GOT3 (cell line): ENCODE measurements around the gene PRRG4.
"Not testable (repeated sequence)": the region's sequence is repeated elsewhere in the genome, so short reads cannot be mapped to it uniquely, and the experiment has no call there.

ENCODE experiments used
- DNase-seq: peaks from one replicate; lab custom pipeline; 2025; ENCODE audit warnings: mixed read lengths; lab: John Stamatoyannopoulos, UW

PRRG4 gene

DNA sequence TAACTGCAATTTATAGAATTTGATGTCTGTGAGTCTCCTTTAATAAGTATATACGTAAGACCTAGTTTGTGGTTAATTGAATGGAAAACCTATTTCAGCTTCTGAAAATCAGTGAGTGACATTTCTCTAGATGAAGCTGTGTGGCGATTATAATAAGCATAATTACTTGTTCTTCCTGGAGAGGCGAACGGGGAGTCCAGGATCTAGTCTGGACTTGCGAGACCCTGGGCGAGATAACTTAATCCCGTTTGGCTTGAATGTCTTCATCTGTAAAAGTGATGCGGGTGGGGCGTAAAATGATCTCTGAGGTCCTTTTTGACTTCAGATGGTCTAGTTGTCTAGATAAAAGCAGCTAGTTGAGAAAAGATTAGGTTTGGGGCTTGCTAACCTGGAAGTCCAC, 1.1 kb downstream of the PRRG4 start:
- DNase-seq = no peak

DNA sequence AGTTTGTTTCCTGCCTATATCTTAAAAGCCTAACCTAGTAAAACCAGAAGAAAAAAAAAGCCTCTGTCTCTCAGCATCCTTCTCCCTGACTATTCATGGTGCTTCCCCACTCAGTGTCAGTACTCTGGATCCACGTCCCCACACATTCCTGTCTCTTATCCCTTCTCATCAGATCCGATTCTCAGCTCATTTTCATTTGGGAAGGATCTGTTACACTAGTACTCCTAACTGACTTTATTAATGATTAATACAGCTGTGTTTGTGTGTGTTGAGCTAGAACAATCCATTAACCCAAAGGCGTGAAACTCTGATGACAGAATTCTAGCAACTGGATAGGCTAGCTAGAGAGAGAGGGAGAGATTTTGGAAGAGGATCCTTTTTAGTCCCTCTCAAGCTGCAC, 1.5 kb downstream of the PRRG4 start:
- no peak for DNase-seq

DNA sequence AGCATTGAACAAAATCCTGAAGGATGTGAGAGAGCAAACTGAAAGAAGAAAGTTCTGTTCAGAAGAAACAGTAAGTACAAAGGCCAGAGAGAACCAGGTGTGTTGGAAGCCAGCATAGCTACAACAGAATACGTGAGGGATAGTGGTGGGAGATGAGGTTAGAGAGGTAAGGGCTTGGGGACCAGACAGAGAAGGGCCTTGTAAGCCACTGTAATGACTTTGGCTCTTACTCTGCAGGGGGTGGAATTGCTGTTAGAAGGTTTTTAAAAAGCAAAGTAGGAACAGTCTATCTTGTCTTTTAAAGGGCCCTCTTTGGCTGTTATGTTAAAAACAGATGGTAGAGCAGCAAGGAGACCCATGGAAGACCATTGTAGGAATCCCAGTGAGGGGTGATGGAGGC, 4.2 kb downstream of the PRRG4 start:
- DNase-seq = no peak

DNA sequence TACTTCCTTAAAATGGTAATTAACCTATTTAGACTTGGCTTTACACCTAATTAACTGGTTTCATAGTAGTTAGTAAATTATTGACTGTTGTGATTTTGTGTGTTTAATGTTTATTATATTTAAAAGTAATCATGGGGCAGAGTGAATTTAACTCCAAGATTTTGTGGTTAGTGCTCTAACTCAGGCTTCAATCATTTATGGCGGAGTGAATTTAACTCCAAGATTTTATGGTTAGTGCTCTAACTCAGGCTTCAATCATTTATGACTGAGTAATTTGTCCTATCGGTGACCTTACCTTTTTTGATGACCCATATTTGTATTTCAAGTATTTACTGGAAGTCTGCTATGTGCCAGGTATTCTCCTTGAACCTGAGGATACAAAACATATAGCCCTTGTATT, 7.2 kb downstream of the PRRG4 start:
- no peak for DNase-seq

DNA sequence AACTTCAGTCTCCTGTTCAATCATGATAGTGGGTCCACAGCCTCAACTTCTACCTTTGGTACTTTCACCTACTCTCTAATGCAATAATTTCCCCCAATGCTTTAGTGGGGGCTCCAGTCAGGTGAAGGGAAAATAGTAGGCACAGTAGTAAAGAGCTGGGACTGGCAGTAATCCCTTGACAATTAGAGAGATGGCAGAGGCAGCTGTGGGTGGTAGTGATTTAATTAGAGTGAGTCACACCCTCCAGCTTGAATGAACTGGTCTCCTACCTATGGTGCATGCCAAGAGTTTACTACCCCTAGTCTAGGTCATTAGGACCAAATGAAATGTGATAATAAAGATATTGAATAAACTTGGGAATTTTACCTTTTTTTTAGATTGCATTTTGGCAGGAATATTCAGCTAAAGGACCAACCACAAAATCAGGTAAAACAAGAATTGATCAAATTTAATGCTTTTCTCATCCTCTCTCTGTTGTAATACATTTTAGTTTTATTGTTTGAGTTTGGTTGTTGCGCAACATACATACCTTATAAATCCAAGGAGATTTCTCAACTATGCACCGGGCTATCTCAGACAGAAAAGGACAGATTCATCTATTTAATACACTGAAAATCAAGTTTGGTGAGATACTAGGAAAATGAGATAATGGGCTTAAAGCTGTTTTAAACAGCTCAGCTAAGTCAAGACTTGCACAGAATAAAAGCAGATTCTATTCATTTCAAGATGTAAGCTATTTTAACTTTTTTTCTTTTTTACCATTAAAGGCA, 9.0 kb downstream of the PRRG4 start:
- DNase-seq = no peak

DNA sequence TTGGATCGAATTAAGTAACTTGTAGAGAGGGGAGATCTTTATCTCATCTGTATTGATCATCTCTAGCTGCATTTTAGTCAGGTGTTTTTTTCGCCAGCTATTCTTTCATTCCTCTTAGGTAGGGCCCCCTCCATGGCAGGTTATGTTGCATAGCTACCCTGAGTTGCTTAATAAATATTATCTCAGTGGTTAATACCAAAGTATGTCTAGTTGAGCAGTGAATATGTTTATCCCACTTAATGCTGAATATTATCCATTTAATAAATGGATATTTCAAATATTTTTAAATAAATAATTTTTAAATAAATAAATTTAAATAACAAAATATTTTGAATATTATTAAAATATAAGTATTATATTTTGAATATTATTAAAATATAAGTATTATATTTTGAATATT, 9.6 kb downstream of the PRRG4 start:
- DNase-seq = no peak

DNA sequence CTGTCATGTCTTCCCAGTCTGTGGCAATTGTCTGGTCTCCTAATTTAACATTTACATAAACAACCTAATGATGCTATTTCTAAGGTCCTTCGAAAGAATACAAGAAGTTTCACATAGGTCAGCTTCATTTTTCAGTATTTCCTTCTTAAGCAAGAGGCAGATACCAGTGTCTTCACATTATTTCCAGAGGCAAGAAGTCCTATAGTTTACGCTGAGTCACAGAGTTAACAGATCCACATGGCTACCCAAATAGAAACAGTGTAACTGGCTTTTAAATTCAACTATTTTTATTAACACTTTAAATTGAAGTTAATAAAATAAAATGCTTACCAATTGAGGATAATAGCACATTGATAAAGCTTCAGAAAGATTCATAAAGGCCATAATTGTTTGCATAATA, 10.9 kb downstream of the PRRG4 start:
- DNase-seq = no peak

DNA sequence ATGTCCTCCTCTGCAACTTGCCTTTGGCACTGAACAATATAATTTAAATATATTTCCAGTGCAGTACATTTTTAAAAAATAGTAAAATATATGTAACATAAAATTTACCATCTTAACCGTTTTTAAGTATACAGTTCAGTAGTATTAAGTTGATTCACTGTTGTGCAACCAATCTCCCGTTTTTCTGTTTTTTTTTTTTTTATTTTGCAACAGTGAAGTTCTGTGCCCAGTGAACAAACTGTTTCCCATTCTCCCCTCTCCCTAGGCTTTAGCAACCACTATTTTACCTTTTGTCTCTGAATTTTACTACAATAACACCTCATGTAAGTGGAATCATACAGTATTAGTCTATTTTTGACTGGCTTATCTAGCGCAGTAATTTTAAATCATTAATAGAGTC, 13.8 kb downstream of the PRRG4 start:
- DNase-seq = no peak

DNA sequence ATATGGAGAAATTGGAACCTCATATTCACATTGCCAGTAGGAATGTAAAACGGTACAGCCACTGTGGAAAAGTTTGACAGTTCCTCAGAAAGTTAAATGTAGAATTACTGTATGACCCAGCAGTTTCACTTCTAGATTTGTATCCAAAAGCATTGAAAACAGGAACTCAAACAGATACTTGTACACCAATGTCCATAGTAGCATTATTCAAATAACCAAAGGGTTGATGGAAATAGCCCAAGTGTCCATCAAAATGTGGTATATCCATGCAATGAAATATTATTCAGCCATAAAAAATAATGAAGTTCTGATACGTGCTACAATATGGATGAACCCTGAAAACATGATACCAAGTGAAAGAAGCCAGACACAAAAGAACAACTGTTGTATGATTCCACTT, 17.8 kb downstream of the PRRG4 start:
- no peak for DNase-seq

DNA sequence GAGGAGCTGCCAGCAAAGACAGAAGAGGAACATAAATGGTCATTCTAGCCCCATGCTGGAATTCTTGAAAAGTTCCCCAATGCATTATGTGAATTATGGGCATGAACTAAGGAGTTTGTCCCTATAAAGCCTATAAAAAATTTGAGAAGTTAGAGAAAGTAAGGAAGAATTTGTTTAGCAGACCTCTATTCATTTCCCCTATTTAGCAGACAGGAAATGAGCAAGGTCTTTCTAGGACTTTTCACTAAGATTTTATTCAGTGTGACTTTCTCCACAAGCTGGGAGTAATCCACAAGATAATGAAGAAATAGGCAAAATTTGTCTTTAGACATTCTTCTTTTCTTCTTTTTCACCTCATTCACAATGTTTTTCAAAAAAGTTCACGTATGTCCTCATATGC, 20.0 kb downstream of the PRRG4 start:
- no peak for DNase-seq

DNA sequence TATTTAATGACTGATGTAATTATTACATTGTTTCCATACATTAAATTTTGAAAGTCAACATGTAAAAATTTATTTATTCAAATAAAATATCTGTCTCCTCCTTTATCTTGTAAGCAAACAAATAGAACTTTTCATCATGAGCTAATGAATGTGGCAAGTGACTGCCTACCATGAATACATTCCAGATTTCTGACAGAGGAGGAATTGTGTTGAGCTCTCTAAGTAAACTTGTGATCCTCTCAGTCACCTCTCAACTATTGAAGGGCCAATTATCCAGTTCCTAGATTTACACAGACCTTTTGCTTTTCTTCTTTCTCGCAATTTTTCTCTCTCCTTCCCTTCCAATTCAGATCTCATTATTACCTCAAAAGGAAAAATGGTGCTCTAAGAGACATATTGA, 21.5 kb downstream of the PRRG4 start:
- no peak for DNase-seq

DNA sequence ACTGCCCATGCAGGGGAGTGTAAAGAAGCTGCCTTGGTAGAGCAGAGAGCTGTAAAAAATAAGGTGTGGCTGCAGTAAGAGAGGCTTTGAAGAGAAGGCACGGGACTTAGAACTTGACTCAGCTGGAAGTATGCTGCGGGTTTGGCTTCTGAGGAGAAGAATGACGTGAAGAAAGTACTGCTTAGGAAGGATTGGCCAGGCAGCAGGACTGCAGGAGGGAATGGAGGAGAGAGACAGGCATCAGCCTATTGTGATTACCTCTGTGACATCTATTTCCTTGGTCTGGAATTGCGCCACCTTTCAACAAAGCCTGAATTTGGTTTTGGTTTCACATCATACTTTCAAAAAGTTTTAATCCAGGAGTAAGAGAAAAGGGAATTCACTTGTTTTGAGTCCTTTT, 22.5 kb downstream of the PRRG4 start:
- DNase-seq = no peak

DNA sequence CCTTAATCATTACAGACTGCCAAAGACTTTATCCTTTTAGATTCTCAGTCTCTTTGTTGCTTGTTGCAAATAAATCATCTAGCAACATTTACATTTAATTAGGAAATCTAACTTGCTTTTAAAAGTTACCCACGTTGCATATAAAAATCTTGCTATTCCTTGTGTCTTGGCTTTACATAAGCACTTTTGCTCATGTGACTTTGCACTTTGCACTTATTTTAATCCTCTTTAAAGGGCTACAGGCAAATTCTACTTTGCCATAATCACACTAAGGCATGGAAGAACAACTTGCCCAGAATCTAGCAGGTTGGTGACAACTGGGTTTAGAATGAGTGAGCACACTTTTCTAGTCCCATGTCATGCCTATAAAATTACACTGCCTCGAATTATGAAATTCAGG, 25.9 kb downstream of the PRRG4 start:
- no peak for DNase-seq

DNA sequence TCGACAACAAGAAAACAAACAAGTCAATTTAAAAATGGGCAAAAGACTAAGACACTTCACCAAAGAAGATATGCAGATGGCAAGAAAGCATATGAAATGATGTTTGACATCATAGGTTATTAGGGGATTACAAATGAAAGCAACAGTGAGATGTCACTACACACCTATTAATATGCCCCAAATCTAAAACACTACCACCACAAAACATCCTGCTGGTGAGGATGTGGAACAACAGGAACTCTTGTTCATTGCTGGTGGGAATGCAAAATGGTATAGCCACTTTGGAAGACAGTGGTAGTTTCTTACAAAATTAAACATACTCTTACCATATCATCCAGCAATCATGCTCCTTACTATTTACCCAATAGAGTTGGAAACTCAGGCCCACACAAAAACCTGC, 29.0 kb downstream of the PRRG4 start:
- no peak for DNase-seq

DNA sequence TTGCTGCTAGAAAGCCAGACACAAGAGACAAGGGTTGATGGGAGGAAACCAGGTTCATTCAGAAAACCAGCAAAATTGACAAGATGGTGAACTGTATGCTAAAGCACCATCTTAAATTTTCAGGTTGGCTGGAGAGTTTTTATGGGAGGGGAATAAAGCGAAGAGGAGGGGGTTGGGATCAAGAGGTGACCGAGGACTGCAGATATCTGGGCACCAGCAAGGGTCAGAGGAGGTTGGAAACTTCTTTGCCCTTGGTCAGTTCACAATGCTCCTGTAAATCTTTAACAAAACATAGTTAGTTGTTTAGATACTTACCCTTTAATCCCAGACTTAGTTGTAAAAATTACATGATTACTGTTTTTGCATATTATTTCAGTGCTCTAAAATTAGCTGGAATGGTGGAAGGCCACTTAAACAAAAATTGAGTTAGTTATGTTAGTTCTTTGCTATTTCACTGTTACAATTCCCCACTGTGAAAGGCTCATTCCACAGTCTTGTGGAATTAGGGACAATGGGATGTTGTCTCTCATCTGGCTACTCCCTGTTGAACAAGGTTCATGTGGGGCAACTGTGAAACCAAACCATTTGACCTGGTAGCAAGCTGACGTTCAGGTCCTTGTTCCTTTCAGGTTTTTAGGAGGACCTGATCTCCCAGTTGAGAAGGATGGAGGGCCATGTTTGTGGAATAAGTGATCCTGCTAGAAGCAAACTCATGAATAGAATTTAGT, 32.3 kb downstream of the PRRG4 start:
- DNase-seq = no peak

DNA sequence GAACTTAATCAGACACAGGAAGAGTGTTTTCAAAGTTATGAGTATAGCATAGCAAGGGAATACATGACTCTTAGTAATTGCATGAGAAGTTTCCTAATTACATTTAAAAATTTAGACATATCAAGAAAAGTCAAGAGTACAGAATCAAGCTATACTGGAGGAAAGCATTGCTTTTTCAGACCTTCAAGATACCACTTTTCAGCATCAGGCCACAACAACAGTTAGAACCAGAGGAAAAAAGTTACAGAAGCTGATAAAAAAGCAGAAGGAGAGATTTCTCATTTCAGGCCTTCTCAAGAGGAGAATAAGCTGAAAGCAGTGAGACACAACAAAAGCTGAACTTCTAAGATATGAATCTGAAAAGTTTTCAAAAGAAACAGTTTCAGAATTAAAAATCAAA, 34.8 kb downstream of the PRRG4 start:
- DNase-seq = no peak

DNA sequence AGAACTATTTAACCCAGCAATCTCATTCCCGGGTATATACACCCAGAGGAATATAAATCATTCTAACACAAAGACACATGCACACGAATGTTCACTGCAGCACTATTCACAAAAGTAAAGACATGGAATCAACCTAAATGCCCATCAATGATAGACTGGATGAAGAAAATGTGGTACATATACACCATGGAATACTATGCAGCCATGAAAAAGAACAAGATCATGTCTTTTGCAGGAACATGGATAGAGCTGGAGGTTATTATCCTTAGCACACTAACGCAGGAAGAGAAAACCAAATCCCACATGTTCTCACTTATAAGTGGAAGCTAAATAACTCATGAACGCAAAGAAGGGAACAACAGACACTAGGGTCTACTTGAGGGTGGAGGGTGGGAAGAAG, 39.0 kb downstream of the PRRG4 start:
- DNase-seq = not testable (repeated sequence)

DNA sequence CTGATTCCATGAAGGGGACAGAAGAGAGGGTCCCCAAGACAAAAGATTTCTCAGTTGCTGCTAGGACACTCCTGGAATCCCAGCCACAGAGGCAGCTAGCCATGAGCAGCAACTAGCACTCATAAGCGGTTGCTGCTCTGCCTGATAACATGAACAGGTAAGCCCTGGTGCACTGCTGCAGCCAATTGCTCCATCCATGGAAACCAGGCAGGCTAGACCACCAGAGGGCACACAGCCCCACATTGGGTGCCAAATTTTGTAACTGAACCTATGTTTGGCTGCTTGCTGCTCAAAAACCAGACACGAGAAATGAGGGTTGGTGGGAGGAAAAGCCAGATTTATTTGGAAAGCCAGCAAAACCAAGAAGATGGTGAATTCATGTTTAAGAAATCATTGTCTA, 40.9 kb downstream of the PRRG4 start:
- DNase-seq = no peak

DNA sequence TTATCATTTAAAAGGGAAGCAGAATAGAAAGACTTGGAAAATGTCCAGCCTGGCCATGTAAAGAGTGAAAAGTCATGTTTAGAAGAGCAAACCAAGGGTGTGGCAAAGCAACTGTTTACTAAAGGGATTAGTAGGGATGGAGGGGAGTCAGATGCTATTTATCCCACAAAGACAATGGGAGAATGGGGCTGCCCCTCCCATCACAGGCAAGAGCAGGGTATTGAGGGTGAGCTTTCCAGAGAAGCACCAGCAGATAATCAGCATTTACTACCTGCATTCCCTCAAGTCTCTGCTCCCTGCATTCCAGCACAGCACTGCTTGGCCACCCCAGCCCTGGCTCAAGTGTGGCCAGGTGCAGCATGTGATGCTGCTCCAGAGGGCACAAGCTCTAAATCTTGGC, 44.4 kb downstream of the PRRG4 start:
- DNase-seq = no peak

DNA sequence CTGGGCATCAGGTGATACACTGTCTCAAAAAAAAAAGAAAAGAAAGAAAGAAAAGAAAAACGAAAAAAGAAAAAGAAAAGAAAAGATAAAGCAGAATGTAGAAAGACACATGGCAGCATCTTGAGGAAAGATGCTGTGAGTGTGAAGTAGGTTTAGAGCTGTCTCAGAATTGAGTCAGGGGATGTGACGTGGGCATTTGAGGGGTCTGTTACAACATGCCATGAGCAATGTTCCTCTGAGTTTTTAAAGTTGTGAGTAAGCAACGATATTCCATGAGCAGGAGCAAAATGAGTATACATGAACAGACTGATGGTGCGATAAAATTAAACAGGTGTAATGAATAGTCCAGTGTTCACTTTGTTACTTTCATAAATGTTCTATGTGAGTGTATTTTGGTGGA, 51.6 kb downstream of the PRRG4 start:
- no peak for DNase-seq

DNA sequence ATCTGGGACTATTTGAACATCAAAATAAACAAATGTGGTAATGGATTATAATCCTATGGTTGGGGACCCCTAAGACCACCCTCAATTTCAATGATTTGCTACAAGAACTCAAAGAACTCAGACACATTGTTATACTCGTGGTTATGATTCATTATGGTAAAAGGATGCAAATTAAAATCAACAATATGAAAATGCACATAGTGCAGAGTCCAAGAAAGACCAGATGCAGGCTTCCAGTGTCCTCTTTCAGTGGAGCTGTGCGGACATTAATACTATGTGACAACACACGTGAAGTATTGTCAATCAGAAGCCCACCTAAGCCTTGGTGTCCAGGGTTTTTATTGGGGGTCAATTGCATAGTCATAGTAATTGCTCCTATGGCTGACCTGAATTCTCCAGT, 53.7 kb downstream of the PRRG4 start:
- DNase-seq = no peak

DNA sequence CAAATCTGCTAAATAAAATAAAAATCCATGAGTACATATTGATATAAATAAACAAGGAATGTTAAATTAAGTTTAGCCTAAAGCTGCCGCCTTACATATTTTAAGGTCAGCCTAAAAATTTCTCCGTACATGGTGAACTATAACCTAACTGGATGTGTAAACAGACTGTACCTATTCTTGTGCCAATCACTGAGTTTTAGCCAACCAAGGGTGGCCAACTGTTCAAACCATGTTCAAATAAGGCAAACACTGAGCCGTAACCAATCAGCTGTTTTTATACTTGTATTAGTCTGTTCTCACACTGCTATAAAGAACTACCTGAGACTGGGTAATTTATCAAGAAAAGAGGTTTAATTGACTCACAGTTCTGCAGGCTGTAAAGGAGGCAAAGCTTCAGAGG, 54.3 kb downstream of the PRRG4 start:
- no peak for DNase-seq

DNA sequence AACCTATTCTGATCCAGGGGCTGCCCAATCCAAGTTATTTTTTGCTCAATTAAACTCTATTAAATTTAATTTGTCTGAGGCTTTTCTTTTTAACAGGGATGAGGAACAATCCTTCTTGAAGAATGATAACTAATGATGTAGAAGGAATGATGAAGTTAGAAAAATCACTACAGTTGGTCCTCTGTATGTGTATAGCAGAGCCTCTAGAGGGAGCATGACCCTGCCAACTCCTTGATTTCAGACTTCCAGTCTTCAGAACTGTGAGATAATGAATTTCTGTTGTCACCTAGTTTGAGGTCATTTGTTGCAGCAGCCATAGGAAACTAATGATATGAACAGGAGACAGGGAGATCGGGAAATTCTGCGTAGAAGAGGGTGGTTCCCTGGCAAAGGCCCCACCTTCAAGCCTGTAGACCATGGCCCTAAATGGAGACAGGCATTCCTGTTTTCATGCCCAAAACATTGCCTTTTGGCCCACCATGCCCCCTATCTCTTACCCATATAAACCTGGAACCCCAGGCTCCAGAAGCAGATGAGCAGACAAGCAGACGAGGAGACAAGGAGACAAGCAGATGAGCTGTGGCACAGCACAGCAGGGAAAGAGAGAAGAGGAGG, 55.1 kb downstream of the PRRG4 start:
- no peak for DNase-seq
